GM10248 (cell line): ENCODE data around the gene FBXW7.

Experiments used
- CTCF ChIA-PET: fragments of 300-600 bp; sonication (Branson Sonifier 250); formaldehyde crosslinking; extraction: SDS; loops from one replicate; lab custom pipeline; 2021; ENCODE audit warnings: antibody characterized with exemption; lab: Yijun Ruan, JAX
- POLR2A ChIA-PET: fragments of 350-650 bp; sonication (Branson Sonifier 250); formaldehyde crosslinking; extraction: SDS; loops from one replicate; lab custom pipeline; 2020; ENCODE audit warnings: antibody characterized with exemption; lab: Yijun Ruan, JAX
- DNase-seq: peaks from one replicate; pipeline ENCODE4 v3.0.0; 2012; ENCODE audit errors: extremely low spot score
- TF ChIP-seq, protein P1 (sequence below): IDR thresholded peaks from 2 replicates; pipeline ENCODE4 v1.5.1; 2012; ENCODE audit warnings: mild to moderate bottlenecking, low read depth; ENCODE audit errors: extremely low read depth, missing control alignments, control extremely low read depth

FBXW7 gene

DNA sequence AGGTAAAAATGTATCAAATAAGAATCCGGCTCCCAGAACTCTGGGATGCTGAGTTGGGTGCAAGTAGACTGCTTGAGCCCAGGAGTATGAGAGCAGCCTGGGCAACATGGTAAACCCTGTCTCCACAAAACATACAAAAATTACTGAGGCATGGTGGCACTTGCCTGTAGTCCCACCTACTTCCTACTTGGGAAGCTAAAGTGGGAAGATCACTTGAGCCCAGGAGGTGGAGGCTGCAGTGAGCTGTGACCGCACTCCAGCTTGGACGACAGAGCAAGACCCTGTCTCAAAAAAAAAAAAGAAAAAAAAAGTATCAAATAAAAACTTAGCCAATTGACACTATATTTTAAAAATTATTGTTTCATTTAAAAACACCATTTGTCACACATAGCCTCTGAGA lies 84.4 kb downstream of the FBXW7 start:
- no peak for DNase-seq
- CTCF ChIA-PET: interaction anchor here (1.3 to 2.1 kb wide), 8 partner anchors 9 to 328 kb away, joined by 3 to 7 read pairs (median 4); partner anchors contain the start of genes ARFIP1 and TIGD4
- TF ChIP-seq, protein P1, sequence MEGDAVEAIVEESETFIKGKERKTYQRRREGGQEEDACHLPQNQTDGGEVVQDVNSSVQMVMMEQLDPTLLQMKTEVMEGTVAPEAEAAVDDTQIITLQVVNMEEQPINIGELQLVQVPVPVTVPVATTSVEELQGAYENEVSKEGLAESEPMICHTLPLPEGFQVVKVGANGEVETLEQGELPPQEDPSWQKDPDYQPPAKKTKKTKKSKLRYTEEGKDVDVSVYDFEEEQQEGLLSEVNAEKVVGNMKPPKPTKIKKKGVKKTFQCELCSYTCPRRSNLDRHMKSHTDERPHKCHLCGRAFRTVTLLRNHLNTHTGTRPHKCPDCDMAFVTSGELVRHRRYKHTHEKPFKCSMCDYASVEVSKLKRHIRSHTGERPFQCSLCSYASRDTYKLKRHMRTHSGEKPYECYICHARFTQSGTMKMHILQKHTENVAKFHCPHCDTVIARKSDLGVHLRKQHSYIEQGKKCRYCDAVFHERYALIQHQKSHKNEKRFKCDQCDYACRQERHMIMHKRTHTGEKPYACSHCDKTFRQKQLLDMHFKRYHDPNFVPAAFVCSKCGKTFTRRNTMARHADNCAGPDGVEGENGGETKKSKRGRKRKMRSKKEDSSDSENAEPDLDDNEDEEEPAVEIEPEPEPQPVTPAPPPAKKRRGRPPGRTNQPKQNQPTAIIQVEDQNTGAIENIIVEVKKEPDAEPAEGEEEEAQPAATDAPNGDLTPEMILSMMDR: no peak
- POLR2A ChIA-PET: no interaction called here

DNA sequence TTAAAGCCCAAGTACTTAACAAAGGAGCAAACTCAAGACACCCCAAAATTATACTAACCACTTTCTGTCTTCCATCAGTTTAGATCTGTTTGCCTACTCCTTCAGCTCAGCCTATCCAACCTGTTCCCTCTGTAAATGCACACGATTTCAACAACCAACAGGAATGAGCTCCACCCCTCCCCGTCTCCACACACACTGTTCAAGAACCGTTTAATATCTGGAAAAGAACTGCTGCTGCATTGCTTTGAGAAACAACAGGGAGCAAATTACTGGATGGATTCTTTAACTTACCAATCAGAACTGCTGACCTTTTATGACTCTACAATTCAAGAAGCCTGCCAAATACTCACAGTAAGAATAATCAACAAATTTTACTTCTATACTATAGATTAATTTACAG lies 87.0 kb downstream of the FBXW7 start:
- ChIA-PET POLR2A (no interaction called here), CTCF (interaction anchor here (0.8 to 3.8 kb wide), 8 partner anchors 26 to 286 kb away, joined by 3 to 13 read pairs (median 3); no protein-coding TSS in a partner anchor)
- TF ChIP-seq, protein P1: no peak
- DNase-seq: no peak

DNA sequence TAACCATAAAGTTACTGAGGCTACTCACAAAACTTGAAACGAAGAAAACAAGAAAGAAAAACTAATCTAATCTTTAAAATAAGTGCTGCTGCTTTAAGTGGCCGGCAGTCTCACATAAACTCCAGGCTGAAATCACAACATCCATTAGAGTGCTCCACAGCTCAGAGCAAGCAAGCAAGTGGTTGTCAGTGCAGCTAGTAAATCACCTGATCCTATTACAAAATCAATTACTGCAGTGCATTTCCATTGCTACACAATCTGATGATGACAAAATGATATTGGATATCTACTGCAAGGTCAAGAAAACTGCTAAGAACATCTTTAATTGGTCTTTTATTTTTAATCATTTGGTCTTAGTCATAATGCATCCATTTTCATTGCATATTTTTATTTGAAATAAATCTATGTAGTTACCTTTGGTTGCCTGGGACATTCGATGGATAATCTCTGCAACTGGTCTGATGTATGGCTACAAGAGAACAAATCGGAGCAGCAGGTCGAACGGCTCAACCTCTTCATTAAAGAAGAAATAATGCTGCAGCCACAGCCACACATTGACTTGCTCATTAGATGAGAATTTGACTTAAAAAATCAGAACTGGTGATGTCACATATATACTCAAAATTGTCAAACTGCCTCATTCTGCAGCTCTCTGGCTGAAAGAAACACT lies 87.7 kb downstream of the FBXW7 start:
- CTCF ChIA-PET: interaction anchor here (0.9 to 3.8 kb wide), 10 partner anchors 11 to 287 kb away, joined by 3 to 13 read pairs (median 3); no protein-coding TSS in a partner anchor
- DNase-seq: no peak
- POLR2A ChIA-PET: no interaction called here
- TF ChIP-seq, protein P1: no peak

DNA sequence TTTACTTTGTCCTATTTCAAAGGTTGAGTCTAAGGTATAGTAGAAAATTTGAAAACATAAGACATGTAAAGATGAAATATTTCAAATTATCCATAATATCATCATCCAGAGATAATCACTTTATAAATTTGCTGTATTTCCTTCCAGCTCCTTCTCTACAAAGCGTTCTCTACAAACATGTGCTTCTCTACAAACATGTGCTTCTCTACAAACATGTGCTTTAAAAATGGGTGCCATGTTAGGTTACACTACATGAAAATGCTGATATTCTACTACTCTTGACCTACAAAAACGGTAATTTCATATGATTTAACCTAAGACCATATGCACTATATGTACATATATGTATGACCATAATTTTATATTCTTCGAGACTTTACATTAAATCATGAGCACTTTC lies 92.0 kb downstream of the FBXW7 start:
- ChIA-PET POLR2A (no interaction called here), CTCF (interaction anchor here (1.4 to 1.8 kb wide), 4 partner anchors 11 to 196 kb away, joined by 3 to 5 read pairs (median 4); no protein-coding TSS in a partner anchor)
- TF ChIP-seq, protein P1: no peak
- DNase-seq: no peak

DNA sequence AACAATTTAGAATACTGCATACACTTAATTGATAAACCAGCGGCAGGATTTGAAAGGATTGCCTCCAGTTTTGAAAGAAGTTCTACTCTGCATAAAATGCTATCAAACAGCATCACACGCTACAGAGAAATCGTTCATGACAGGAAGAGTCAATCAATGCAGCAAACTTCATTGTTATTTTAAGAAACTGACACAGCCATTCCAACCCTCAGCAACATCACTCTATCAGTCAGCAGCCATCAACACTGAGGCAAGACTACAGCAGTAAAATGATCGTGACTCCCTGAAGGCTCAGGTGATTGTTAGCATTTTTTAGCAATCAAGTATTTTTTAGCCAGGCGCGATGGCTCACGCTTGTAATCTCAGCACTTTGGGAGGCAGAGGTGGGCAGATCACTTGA lies 98.3 kb downstream of the FBXW7 start:
- ChIA-PET POLR2A (no interaction called here), CTCF (interaction anchor here (2.2 to 2.7 kb wide), 2 partner anchors 15 to 16 kb away, joined by 6 to 9 read pairs; no protein-coding TSS in a partner anchor)
- no peak for DNase-seq
- TF ChIP-seq, protein P1: no peak

DNA sequence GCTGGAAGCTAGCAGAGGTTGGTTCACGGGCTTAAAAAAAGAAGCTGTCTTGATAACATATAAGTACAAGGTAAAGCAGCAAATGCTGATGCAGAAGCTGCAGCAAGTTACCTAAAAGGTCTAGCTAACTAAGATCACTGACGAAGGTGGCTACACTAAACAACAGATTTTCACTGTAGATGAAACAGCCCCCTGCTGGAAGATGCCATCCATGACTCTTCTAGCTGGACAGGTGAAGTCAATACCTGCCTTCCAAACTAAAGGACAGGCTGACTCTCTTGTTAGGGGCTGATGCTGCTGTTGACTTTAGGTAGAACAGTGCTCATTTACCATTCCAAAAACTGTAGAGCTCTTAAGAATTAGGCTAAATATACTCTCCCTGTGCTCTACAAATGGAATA lies 99.5 kb downstream of the FBXW7 start:
- DNase-seq: no peak

More for the DNA sequence above, 99.5 kb downstream of the FBXW7 start:
- ChIA-PET CTCF (interaction anchor here (0.8 to 2.2 kb wide), 7 partner anchors 10 to 203 kb away, joined by 3 to 9 read pairs (median 4); no protein-coding TSS in a partner anchor), POLR2A (no interaction called here)
- TF ChIP-seq, protein P1: no peak
